Glomerular visceral epithelial cell (primary cell): ENCODE measurements around the gene EXOC4.

Experiments used
- DNase-seq: peaks from one replicate; pipeline ENCODE4 v3.0.0-alpha.2; 2016; ENCODE audit errors: extremely low spot score

Gene EXOC4

GRCh38 chr7:133934262-133934976 is 681.5 kb downstream of the EXOC4 start:
- no peak for DNase-seq

GRCh38 chr7:133934977-133935330 is 682.1 kb downstream of the EXOC4 start:
- DNase-seq = no peak

- DNase-seq = no peak
These were observed 683.2 kb downstream of the EXOC4 start for GRCh38 chr7:133936074-133936473.

DNA sequence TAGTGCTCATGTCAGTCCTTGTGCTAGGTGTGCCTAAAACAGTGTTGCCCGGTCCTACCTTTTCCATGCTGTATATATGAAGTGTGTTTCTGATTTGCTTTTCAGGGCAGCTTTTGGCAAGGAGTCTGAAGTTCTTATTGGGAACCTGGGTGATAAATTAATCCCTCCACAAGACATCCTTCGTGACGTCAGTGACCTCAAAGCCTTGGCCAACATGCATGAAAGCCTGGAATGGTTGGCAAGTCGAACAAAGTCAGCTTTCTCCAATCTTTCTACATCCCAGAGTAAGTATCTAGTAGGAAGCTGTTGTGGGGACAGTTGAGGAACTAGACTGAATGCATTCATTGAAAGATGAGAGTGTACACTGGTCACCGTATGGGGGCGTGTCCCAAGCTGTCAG is 684.9 kb downstream of the EXOC4 start:
- no peak for DNase-seq

GRCh38 chr7:133940368-133940767 is 687.5 kb downstream of the EXOC4 start:
- no peak for DNase-seq

DNA sequence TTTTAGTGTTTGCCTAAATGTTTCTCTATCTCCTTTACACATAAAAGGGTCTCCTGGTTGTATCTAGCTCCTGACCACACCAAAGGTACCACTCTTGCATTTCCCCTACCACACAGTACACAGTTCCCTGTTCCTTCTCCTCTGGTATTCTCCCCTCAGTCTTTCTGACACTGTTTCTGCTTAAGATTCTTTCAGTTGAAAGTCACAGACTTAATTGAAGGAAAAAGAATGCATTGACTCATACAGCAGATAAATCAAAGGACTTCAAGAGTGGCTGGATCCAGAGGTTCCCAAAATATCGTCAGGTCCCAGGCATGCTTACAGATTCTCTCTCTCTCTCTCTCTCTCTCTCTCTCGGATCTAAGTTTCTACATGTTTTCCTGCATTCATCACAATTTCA is 688.6 kb downstream of the EXOC4 start:
- no peak for DNase-seq

GRCh38 chr7:133945497-133945896 is 692.6 kb downstream of the EXOC4 start:
- no peak for DNase-seq

DNA sequence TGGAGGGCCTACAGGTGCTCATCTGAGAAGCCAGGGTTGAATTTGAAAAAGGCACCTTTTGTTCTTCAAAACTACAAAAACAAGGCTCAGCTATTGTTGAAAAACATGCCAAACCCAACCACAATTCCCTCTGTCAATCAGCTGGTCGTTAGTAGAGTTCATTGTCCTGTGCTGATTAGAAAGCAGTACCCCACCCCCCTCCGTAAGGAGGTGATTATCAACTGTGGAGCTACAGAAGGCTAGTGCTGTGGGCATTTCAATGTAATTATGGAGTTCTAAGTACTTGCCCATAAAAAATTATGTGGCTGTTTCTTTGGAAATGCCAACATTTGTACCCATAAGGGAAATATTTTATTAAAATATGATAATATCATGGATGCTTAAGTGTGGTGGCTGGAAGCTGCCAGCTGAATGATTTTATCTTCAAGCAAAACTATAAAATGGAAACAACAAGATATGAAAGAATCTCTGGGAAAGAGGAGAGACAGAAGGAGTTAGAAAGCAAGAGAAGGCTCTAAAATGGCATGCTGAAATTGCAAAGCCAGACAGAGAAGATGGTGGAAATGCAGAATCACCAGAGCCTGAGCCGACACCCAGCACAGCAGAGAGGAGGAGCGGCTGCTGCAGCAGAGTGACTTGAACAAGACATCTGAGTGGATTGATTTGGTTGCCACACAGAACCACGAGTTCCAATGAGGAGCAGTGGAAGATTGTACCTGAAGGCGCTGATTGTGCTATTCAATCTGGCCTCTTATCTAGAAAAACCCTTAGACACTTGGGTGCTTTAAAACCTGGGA is 694.8 kb downstream of the EXOC4 start:
- no peak for DNase-seq

DNA sequence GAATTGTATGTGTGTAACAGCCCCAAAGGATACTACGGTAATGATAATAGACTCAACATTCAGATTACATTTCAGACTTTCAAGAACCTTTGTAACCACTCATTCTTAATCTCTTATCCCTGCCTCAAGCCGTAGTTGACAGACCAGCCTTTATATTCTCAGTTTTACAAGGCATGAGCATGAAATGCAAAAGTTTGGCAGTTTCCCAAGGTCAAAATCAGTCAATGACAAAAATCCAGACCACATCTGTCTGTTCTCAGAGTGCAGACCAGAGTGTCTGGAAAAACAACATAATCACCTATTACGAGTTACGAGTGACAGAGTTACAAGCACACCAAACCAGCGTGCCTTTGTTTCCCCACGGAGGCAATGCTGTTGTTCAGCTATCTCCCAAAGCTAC is 695.7 kb downstream of the EXOC4 start:
- DNase-seq = no peak

GRCh38 chr7:133950855-133951254 is 698.0 kb downstream of the EXOC4 start:
- no peak for DNase-seq

DNA sequence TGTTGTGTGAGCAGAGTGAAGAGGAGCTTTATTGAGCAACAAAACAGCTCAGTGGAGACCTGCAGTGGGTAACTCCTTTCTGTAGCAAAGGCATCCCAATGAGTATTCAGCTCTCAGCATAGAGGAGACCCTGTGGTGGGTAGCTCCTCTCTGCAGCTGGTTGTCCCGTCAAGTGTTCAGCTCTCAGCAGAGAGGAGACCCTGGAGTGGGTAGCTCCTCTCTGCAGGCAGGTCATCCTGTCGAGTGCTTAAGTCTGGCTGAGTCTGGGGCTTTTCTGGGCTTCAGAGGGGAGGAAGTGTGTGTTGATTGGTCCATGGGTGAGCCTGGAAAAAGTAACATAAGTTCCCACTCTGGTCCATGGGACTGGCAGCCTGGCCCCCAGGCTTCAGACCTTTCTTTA is 702.3 kb downstream of the EXOC4 start:
- no peak for DNase-seq

DNA sequence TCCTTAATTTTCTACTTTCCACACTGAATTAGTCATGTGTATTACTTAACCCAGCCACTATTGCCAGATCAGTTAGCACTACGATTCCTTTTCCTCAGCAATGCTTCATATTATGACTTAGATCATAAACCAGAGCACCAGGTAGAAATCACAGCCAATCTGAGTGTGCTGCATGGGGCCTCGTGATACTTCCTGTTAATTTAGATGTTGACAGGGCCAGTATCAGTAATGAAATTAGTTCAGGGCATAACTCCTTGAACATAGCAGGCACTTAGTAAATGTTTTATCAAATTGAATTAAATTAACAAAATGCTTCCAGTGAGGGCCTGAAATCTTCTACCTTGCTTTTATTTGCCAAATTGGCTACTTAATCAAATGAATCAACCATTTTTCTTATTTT is 705.0 kb downstream of the EXOC4 start:
- no peak for DNase-seq

DNA sequence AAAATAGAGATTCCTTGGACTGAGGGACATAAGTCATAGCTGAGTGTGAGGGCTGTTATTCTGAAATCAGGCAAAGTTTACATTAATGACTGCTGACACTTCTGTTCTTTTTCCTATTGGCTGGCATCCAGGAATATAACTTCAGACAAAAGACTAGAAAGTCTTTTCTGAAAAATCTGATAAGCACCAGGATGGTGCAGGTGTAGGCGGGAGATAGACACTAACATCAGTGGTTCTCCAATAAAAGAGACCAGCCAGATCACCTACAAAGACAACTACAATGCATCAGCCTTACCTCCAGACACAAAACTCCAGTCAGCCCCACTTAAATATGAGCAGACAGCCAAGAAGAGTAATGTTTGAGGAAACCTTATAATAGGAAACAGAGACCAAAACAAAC is 705.9 kb downstream of the EXOC4 start:
- no peak for DNase-seq

DNA sequence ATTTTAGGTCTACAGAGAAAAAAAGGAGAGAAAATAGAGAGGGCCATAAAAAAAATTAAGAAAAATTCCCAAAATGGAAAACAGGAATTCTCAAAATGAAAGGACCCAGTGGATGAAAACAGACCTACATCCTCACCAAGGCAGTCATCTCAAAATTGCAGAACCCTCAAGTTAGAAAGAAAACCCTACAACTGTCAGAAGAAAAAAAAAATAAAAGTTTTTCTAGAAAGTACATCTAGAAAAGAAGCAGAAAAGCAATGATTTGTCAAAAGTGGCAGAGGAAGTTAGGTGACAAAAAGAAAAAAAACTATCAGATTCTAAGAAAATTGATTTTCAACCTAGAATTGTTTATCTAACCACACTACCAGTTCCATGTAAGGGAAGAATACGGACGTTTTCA is 706.6 kb downstream of the EXOC4 start:
- no peak for DNase-seq

DNA sequence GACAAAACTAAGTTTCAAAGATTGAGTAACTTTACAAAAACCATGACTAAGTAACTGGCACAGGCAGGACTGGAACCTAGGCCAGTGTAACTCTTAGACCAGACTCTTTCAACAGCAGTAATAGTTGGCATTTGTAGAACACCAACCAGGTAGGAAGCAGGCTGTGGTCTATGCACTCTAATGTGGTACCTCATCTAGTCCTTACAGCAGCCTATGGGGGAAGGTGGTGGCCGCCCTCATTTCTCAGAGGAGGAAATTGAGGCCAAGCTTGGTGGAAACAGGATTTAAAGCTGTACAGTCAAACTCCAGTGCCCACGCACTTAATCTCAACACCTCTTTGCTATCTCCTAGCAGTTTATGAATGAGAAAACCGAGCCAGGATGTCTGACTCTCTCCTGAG is 708.8 kb downstream of the EXOC4 start:
- DNase-seq = no peak

DNA sequence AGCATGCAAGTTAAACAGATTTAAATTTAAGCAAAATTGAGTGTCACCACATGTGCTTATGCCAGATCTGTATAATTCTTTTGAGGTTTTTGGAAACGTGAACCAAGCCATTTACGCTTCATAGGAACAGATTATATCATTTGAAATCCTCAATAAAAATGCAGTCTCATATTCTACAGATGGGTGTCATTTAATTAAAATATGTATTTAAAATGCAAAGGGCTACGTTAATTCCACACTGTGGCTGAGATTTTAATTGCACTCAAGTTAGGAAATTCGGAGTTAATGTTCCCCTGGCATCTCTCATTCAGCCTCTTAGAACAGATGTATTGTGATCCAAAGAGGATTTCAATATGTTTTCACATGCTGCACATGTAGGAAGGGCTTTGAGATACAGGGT is 709.8 kb downstream of the EXOC4 start:
- DNase-seq = no peak

- DNase-seq = no peak
These were observed 710.8 kb downstream of the EXOC4 start for GRCh38 chr7:133963629-133964028.

GRCh38 chr7:133971625-133972024 is 718.7 kb downstream of the EXOC4 start:
- DNase-seq = no peak

DNA sequence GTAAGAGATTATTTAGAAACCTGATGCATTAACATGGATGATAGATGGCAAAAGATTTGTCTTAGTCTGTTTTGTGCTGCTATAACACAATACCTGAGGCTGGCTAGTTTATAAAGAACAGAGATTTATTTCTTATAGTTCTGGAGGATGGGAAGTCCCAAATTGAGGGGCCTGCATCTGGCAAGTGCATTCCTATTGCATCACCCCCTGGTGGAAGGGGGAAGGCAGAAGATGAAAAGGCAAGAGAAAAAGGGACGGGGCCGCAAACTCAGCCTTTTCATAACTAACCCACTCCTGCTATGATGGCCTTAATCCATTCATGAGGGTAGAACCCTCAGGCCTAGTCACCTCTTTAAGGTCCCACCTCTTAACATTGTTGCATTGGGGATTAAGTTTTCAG is 720.8 kb downstream of the EXOC4 start:
- DNase-seq = no peak

GRCh38 chr7:133975130-133975529 is 722.3 kb downstream of the EXOC4 start:
- no peak for DNase-seq

DNA sequence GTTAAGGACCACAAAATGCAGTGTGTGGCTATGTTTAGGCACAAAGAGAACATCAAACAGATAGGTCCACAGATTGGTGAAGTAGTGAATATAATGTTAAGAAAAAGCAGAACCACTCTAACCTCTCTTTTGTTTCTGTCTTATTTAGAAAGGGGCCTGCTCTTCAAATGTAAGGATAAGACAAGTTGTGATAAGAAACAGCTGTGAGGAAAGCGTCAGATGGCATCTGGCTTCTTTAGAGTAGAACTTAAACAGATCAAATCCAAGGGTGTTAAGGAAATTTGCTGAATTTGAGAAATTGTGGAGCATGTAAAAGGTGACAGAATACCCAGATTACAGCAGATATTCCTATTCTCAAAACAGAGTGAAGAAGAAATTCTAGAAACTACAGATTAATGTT is 723.3 kb downstream of the EXOC4 start:
- DNase-seq = no peak

DNA sequence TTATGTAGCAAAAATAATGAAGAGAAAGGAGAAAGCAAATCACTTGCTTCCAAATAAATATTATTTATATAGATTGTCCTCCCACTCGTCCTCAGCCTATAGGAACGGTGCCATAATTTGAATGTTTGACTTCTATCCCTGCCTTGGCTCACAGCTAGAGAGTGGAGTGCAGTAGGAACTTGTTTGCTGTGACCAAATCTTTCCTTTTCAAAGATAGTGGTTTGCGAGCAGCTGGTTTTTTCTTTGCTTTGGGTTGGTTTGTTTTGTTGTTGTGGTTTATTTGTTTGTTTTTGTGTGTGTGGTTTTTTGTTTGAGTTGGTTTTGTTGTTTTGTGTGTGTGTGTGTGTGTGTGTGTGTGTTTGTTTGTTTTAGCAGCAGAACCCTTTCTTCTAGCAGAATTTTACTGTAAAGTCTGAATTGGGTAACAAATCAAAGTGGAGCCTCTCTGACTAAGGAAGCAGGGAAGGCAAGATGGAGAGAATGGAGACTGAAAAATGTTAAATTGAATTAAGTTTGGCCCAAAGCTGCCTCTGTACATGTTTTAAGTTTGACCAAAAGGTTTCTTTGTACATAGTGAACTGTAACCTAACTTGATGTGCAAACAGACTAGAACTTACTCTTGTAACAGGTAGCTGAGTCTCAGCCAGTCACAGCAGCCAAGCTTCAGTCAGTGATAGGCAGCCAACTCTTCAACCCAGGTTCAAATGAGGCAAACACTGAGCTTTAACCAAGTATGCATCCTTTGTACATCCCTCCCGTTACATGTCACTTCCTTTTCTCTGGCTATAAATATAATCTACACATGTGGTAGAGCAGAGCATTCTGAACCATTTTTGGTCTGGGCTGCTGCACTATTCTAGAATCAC is 724.8 kb downstream of the EXOC4 start:
- no peak for DNase-seq
